HG03066 (cell line): Measurements from ENCODE around the gene SERTAD2.

Experiments used
- ATAC-seq: cut with Tn5 transposase; IDR thresholded peaks from one replicate; pipeline ENCODE4 v1.9.1; 2021; ENCODE audit warnings: low read depth; ENCODE audit not compliant: unreplicated experiment

SERTAD2 gene

GRCh38 chr2:64615192-64615763 lies 38.4 kb downstream of the SERTAD2 start:
- no peak for ATAC-seq

- no peak for ATAC-seq
Measured at GRCh38 chr2:64613276-64613675, 40.4 kb downstream of the SERTAD2 start.

- ATAC-seq = no peak
Measured at GRCh38 chr2:64612575-64613195, 41.0 kb downstream of the SERTAD2 start.

DNA sequence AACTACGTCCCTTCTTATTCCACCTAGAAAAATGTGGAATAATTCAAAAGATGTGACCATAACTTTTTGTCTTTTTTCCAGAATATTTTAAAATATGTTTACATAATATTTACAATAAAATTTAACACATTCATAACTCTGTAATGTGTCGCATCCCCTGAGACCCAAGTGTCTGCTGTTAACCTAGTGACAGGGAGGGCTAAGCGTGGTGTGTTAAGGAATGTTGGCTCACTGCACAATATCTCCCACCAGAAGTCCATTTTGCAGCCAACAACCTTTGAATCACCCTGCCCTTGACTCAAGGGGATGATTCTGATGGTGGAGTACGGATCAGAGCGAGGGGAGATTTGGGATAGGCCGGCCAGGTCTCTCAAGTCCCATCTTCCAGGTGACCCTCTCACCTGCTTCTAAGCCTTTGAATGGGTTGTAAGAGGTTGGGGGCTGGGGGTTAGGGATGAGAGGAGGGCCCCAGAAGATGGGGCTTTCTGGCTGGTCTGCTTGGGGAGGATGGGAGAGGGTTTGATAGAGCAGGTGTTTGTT lies 43.3 kb downstream of the SERTAD2 start:
- no peak for ATAC-seq

DNA sequence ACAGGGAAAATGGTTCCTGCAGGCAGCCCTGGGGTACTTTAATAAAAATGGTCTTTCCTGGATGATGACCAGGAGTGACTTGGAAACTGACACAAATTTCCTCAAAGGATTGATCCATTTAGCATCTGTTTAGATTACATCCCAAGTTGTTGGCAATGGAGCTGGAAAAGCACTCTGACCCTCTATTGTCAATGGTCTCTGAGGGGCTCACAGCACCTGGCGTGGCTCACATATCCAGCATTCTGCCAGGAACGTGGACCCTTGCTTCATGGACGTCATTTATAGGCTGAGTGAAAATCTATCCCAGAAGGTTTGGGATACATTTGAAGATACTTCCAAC lies 43.8 kb downstream of the SERTAD2 start:
- ATAC-seq = no peak

DNA sequence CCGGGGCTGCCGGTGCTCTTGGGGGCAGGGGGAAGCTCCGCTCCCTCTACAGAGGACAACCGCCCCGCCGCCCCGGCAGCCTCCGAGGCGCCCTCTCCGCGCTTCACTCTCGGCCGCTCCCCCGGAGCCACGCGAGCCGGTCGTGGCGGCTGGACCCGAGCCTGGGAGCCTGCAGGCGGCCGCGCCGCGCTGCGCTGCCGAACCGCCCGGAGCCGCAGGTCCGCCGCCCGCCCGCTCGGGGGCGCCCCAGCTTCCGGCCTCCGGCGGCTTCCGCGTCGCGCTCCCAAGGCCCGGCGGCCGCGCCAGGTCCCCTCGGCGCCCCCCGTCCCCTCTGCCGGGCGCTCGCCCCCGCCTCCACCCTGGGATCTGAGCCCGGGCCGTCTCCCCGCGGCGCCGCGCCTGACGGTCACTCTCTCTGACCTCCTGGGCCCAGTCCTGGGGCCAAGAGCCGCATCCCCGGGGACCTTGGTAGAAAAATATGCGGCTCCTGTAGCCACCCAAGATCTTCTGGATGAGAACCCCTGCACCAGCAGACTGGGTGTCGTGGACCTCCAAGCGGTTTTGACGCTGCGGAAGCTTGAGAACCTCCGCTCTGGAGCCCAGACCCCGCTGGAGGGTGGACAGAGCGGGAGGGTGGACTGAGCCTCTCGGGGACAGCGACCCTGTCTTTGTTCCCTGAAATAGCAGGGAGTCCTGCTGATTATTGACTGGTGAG lies 44.3 kb downstream of the SERTAD2 start:
- peak; percentile 23 for ATAC-seq

DNA sequence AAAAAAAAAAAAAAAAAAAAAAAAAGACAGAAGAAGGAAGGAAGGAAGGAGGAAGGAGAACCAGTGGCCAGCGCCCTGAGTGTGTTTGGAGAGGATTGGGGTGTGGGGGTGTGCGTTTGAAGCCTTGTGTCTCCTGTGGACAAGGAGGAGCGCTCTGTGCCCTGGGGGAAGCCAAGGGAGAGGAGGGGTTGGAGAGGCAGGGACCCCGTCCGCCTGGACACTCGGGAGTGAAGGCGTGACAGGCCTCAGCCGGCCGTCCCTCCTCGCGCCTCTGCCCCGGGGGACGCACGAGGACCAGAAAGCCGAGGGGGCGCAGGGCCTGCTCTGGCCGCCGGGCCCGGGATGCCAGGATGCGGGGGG lies 44.9 kb downstream of the SERTAD2 start:
- no peak for ATAC-seq

- no peak for ATAC-seq
Measured at GRCh38 chr2:64607381-64608304, 46.1 kb downstream of the SERTAD2 start.

DNA sequence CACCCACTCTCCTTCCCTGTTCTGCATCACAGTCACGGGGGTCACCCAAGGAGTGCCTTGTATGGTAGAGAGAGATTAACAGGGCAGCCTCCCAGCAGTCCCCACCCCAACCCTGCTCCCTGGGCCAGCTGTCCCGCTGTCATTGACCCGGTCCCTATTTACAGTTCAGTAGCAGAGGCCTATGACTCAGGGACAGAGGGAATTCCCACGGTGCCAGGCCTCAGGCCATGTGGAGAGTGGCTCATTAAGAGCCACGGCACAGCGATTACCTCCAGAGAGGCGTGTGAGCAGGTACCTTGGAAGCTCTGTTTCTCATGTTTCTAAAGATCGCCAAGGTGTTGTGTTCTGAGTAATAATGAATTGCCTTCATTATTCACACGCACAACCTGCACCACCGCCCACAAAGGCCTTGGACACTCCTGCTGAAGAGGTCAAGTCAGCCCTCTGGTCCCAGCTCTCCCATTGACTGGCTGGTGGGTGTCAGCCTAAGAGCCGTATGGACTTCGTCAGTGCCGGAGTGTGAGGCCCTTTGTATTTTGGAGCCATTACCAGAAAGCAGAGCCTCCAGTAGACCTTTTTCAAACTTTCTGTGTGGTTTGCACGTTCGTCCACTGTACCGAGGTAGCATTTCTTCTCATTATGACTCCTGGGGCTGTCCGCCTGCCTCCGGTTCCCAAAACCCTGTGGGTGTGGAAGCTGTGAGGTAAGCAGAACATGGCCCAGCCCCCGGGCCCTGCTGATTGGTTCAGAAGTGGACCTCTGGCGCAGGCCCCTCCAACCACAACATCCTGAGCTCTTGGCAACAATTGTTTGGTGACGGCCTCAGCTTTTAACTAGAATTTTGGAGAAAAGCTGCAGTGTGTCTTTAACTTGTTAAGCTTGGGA lies 47.0 kb downstream of the SERTAD2 start:
- peak; percentile 88 for ATAC-seq

GRCh38 chr2:64605991-64606478 lies 47.7 kb downstream of the SERTAD2 start:
- ATAC-seq = no peak

DNA sequence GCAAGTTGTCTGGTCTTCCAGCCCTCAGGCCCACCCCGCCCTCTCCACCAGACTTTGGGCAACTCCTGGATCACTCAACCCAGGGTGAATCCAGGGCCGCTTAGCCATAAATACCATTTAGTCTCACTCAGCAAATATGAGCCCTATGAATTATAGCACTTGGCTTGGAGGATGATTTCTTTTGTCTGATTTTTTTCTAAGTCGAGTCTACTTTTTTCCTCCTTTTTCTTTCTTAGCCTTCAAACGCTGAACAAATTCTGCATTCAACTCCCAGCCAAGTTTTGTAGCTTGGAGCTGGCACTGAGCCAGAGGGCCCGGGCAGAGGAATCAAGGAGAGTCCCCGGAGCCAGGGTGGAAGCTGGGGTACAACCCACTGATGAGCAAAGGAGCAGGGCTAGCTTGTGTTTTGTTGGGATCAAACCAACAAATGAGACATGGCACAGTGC lies 48.7 kb downstream of the SERTAD2 start:
- no peak for ATAC-seq

- no peak for ATAC-seq
Measured at GRCh38 chr2:64604155-64604554, 49.6 kb downstream of the SERTAD2 start.

GRCh38 chr2:64602436-64602835 lies 51.3 kb downstream of the SERTAD2 start:
- ATAC-seq = no peak

DNA sequence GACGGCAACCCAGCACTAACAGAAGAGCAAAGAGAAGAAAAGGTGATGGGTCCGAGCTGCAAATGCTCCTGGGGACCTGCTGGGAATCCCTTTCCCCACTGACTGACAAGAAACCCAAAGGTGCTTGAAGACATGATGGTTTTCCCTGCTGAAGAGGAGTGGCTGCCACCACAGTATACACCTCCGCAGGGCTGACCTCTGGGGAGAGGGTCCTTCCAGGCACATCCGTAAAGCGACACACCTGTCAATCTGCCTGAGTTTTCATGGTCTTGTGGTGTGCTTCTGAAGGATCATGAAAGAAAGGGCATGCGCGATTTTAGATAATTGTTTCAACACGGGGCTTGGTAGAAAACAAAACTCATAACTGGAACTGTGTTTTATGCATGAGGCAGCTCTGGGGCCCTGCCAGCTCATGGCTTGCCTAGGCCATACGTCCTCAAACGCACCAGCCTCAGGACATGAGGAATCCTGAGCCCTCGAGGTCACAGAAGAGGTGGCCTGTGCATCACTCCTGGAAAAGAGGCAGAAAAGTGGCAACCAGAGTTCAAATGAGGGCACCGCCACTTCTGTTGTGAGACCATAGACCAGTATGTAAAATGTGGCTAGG lies 51.8 kb downstream of the SERTAD2 start:
- ATAC-seq = no peak

DNA sequence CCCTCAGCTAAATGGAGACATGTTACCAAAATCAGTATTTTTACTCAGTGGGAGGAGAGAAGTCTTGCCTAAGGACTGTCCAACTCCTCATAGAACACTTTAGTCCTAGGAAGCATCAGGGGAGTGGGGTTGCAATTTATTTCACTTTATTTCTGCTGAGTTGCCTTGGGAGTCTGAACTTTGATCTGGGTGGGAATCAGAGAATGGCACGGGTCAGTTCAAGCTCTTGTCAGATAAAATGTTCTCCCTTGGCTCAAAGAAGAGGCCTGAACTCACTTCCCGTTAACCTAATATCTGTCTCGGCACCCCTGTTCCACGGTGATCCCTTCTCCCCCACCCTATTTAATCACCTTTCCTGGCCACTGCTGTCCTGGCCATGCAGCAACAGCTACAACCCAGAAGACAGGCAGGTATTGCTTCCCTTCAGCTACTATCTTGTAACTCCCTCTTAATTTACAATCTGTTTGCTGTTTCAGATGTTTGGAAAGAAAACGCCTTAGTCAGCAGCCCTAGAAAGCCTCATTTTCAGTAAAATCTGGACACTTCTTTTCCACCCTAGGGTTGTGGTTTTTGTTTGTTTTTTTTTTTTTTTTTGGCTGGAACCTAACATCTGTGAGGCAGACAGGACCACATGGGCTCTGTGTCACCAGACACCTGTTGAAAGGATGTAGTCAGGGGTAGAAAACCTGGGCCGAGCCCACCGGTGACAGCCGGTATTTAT lies 52.5 kb downstream of the SERTAD2 start:
- no peak for ATAC-seq

DNA sequence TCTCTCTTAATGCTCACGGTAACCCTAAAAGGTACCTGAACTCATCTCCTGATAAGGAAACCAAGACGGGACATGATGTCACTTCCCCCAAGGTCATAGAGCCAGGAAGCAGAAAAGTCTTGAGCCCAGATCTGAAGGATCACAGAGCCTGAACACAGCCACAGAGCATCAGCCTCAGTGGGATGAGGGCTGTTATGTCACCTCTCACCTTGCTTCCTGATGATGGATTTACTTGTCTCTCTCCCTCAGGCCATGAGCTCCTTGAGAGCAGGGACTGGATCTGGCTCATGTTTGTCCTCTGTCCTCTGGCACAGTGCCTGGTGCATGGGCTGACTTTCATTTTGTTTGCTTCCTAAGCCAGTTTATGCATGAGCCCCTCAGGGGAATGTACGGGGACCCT lies 54.2 kb downstream of the SERTAD2 start:
- no peak for ATAC-seq

- no peak for ATAC-seq
Measured at GRCh38 chr2:64598226-64598625, 55.5 kb downstream of the SERTAD2 start.

DNA sequence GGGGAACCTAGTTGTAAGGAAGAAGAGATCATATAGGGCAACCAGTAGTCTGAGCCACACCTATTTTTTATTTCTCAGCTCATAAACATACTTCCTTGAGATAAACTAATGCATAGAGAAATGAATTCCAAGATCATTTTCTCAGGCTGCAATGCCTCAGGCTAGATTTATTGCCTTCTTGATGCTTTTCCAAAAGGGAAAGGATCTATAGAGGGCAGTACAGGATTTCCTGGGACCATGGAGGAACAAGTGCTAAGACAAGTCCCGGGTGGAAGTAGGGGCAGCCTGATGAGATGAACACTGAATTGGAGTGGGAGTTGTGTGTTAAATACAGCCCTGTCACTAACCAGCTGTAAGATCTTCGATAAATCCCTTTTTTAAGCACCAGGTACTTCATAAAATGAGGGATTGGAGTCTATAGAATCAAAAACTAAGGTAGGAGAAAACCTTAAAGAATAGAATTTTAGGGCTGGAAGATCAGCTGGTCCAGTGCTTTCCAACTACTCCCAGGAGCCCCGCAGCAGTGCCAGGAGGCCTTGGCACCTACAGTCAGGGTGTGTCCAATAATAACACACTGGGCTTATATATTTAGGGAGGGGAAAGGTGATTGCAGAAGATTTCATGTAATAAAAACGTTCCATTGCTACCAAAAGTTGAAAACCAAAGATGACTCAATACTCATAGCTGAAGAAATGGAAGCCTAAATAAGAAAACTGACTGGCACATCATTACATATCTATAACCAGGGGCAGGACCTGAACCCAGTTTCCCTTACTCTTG lies 58.1 kb downstream of the SERTAD2 start:
- no peak for ATAC-seq
